Activated naive CD4-positive, alpha-beta T cell (primary cell): ENCODE results near the gene ATM.
A peak's percentile ranks its signal among the peaks of the same experiment; 100 is the strongest.
"Not testable (repeated sequence)": the region's sequence is repeated elsewhere in the genome, so short reads cannot be mapped to it uniquely, and the experiment has no call there.

Source experiments
- DNase-seq, 4 experiments: peaks; one replicate each; lab custom pipeline; 2025; lab: John Stamatoyannopoulos, UW

Gene ATM

DNA sequence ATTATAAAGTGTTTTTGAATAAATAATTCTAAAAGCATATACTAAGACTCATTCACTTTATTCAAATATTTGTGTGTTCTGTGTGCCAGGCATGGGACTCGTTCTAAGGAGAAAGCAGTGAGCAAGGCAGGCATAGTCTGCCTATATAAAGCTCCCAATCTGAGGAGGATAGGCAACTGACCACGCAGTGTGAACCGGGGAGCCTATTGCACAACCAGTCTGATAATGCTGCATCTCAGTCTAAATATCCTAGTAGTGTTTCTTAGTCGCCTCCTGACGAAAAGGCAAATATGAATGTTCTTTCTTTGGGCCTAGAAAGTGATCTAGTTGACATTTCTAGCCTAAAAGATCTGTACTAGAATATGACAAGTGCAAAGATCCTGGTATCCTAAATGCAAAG lies 146.2 kb downstream of the ATM start:
- DNase-seq, result no peak

DNA sequence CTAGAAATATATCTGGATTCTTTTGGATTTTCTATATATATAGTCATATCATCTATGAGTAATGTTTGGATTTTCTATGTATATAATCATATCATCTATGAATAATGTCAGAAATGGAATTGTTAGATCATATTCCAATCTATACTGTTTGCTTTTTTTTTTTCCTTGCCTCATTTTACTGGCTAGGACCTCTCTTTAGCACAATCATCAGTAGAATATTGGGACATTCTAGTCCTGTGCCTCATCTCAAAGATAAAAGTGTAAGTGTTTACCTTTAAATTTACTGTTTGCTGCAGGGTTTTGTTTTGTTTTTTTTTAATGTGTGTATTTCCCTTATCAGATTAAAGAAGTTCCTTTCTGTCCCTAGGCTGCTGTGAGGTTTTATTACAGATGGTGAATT lies 147.4 kb downstream of the ATM start:
- DNase-seq, result no peak

DNA sequence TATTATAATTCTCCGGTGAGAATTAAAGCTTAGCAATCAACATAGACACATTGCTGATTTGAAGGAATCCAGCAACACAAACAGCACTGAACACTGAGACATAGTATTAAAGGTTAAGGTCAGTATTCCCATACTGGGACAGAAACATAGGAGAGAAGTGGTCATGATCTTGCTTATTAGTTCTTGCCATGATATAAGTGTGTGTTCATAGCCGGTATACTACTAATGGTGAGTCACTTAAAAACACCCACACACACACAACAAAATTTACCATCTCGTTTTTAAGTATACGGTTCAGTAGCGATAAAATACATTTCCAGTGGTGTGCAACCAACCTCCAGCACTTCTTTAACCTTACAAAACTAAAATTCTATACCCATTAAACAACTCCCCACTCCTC lies 148.1 kb downstream of the ATM start:
- no peak for DNase-seq

DNA sequence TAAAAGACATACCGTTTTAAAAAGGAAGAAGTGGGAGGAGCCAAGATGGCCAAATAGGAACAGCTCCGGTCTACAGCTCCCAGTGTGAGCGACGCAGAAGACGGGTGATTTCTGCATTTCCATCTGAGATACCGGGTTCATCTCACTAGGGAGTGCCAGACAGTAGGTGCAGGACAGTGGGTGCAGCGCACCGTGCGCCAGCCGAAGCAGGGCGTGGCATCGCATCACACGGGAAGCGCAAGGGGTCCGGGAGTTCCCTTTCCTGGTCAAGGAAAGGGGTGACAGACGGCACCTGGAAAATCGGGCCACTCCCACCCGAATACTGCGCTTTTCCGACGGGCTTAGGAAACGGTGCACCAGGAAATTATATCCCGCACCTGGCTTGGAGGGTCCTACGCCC lies 150.6 kb downstream of the ATM start:
- not testable (repeated sequence) for DNase-seq

DNA sequence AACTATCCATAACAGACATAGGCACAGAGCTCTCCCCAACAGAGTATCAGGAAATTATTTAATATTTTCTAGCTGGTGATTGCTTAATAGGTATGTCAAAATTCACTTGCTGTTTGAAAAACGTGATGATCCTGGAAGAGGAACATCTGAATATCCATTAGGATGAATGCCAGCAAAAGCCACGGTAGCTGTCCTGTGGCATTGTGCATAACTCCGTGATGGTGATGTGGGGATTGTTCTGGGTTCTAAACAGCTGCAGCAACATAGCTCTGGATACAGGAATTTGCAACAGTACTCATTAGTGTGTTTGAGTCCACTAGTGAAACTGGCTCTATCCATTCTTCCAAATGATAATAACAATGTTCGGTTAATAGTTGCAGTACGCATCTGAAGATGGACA lies 165.7 kb downstream of the ATM start:
- no peak for DNase-seq

DNA sequence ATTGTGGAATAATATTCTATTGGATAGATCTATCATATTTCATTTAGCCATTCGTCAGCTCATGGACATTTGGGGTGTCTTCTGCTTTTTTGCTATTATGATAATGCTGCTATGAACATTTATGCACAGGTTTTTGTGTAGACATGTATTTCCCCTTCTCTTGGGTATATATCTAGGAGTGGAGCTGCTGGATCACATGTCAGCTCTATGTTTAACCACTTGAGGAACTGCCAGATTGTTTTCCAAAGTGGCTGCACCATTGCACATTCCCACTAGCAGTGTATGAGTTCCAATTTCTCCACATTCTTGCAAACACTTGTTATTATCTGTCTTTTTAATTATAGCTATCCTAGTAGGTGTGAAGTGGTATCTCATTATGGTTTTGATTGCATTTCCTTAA lies 169.5 kb downstream of the ATM start:
- no peak for DNase-seq

DNA sequence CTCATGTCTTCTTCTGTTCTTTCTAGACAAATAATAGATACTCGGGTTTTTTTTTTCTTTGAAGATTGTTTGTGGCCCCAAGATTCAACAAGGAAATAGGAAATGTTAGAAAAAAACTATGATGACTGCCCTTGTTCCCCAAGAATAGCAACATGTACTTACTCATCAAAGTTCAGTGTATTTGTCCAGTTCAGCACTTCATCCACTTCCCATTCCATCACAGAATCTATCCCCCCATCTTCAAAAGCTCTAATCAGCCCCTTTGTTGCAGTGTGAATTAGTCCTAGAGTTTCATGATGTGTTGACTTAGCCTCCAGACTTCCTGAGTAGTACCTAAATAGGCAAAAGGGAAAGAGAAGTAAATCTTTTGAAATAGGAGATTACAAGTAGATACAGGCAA lies 170.2 kb downstream of the ATM start:
- no peak for DNase-seq

DNA sequence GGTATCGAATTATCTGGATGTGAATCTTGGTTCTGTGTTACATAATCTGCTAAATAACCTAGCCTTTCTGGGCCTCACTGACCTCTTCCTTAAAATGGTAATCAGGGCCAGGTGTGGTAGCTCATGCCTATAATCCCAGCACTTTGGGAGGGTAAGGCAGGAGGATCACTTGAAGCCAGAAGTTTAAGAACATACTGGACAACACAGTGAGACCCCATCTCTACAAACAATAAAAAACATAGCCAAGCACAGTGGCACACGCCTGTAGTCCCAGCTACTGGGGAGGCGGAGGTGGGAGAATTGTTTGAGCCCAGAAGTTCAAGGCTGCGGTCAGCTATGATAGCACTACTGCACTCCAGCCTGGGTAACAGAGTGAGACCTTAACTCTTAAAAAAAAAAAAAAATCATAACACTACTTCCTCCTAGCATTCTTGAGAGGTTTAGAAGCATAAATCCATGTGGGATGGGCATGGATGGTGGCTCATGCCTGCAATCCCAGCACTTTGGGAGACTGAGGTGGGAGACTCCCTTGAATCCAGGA lies 171.9 kb downstream of the ATM start:
- DNase-seq, result no peak

DNA sequence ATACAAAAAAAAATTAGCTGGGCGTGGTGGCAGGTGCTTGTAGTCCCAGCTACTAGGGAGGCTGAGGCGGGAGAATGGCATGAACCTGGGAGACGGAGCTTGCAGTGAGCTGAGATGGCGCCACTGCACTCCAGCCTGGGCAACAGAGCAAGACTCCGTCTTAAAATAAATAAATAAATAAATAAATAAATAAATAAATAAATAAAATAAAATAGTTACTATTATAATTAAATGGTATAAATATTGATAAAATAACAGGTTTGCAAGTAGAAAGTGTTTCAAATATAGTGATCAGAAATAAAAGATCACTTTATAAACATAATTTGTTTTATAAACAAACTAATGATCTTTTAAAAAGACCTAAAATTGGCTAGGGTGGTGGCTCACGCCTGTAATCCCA lies 173.8 kb downstream of the ATM start:
- not testable (repeated sequence) for DNase-seq

DNA sequence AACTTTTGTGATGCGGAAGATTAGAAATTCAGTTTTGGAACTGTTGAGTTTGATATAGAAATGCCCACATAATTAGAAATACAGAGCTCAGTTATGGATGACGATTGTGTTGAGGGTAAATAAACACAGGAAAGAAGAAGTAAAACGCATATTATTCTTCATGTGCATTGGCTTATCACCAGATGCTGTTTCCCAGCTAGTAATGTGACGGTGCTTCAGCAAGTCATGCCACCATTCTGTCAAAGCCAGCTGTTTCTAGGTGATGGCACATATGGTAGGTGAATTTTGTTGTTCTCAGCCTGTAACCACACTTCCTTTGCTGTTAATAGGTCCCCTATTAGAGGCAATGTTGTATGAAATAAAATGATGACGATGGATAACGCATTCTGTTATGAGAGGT lies 175.6 kb downstream of the ATM start:
- DNase-seq, result no peak

DNA sequence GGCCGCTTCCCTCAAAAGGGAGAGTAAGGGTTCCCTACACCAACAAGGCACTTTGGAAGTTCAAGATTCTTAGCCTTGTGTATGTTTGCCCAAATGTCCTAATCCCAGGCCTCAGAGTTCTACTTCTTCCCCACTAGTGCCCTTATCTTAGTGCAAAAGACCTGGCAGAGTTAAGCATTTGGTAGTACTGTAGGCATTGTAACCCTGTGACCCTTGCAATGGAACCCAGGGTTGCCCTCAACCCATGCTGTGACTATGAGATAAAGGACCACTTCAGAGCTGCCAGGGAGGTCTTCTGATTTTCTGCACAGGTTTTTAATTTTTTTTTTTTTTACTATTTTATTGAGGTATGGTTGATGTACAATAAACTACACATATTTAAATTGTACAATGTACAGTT lies 179.4 kb downstream of the ATM start:
- no peak for DNase-seq

DNA sequence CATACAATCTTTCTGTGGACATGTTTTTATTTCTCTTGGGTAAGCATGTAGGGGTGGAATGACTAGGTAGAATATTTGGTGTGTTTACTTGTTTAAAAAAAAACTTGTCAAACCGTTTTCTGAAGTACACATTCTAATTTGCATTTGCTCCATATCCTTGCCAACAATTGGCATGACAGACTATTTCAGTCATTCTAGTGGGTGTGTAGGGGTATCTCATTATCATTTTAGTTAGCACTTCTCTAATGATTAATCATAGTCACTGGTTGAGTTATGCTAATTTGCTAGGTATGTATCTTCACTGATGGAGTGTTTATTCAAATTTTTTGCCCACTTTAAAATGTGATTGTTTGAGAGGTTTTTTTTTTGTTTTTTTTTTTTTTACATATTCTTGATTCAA lies 180.2 kb downstream of the ATM start:
- DNase-seq, result no peak

DNA sequence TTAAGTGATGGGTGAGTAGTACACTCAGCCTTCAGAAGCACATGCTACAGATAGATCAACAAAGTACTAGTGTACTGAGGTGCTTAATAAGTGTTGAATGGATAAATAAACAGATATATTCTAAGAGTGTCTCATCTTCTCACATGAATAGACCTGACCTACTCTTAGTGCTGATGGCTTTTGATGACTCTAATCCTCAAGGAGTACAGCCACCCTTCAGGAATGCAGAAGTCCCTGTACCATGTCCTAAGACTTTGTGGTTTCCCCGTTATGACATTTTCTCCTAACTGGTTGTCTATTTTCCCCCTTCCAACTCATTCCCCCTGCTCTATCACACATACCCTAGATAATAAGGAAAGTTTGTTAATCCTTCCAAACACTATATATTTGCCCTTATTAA lies 182.8 kb downstream of the ATM start:
- no peak for DNase-seq

DNA sequence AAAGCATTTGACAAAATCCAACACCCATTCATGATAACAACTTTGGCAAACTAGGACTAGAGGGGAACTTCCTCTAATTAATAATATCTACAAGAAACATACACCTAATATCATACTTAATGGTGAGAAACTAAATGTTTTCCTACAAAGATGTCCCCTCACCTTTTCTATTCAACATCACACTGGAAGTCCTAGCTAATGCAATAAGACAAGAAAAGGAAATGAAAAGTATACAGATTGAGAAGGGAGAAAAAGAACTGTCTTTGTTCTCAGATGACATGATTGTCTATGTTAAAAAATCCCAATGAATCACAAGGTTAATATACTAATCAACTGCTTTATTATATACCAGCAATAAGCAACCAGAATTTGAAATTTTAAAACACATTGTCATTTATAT lies 192.1 kb downstream of the ATM start:
- DNase-seq, result no peak

DNA sequence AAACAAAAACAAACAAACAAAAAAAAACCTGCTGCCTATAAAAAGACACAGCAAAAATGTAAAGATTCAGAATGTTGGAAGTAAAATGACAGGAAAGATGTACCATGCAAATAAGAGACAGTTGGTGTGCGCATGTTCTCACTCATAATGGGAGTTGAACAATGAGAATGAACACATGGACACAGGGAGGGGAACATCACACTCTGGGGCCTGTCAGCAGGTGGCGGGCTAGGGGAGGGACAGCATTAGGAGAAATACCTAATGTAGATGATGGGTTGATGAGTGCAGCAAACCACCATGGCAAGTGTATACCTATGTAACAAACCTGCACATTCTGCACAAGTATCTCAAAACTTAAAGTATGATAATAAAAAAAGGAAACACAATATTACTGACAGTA lies 194.7 kb downstream of the ATM start:
- peak in 1 of 4 experiments; percentile 8 for DNase-seq
